Subcutaneous abdominal adipose tissue (tissue), 5 donors: ENCODE data around the gene ZCCHC24.

Experiments
- H3K27ac ChIP-seq: one replicate; pipeline ENCODE4 v1.7.0; 2013; ENCODE audit warnings: low read depth, mild to moderate bottlenecking, inconsistent platforms, low read length, moderate library complexity
- H3K27me3 ChIP-seq, 5 donors: one replicate each; pipeline ENCODE4 v1.7.0; 2013; ENCODE audit warnings: low read length in 5 of 5, inconsistent platforms in 1 of 5; ENCODE audit not compliant: control insufficient read depth in 5 of 5, insufficient read depth in 4 of 5
- H3K36me3 ChIP-seq, 5 donors: one replicate each; pipeline ENCODE4 v1.7.0; 2013; ENCODE audit warnings: low read length in 5 of 5; ENCODE audit not compliant: control insufficient read depth in 5 of 5, insufficient read depth in 5 of 5
- H3K4me1 ChIP-seq, 5 donors: one replicate each; pipeline ENCODE4 v1.7.0; 2013; ENCODE audit warnings: low read length in 5 of 5, mild to moderate bottlenecking in 3 of 5, moderate library complexity in 1 of 5; ENCODE audit not compliant: control insufficient read depth in 5 of 5, insufficient read depth in 5 of 5
- H3K4me3 ChIP-seq, 5 donors: one replicate each; pipeline ENCODE4 v1.7.0; 2013; ENCODE audit warnings: low read length in 5 of 5, low read depth in 1 of 5
- H3K9ac ChIP-seq, 5 donors: one replicate each; pipeline ENCODE4 v1.7.0; 2013; ENCODE audit warnings: low read length in 5 of 5, mild to moderate bottlenecking in 4 of 5, moderate library complexity in 3 of 5
- H3K9me3 ChIP-seq, 5 donors: one replicate each; pipeline ENCODE4 v1.7.0; 2013; ENCODE audit warnings: low read length in 5 of 5; ENCODE audit not compliant: control insufficient read depth in 5 of 5
- donor health status: healthy.
- donor health status: healthy.
- donor health status: healthy.
- donor health status: healthy.
- donor health status: healthy.

ZCCHC24 gene

GRCh38 chr10:79413196-79413595, 32.2 kb downstream of the ZCCHC24 start:
- Histone ChIP-seq H3K36me3 (peaks cover 0 to 38% (median 27%) of the 10 kb centered on the region in 5 donors), H3K4me3 (no peak overlapping the region), H3K9ac (peak overlapping the region in 3 of 5 donors; percentile 4 to 40 (median 35)), H3K27ac (peak overlapping the region; percentile 65), H3K9me3 (no peaks in the 10 kb centered on the region), H3K27me3 (no peaks in the 10 kb centered on the region), H3K4me1 (peaks cover 0 to 46% (median 23%) of the 10 kb centered on the region in 5 donors)

DNA sequence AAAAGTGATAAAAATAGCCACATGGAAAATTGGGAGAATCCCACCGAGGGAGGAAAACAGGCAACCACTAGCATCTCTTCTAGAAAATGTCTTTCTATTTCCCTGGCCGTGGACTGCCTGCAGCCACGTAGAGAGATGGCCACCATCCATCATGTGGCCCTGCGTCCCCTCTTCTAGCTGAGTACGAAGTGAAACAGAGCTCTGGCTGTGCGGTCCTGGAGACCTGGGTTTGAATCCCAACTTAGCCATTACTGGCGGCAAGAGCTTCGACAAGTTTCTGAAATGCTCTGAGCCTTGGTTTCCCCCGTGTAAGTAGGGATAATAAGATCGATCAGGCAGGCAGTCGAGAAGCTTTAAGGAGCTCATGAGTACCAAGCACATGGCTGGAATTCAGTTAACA, 32.9 kb downstream of the ZCCHC24 start:
- H3K9ac ChIP-seq, result no peak overlapping the region
- H3K4me3 ChIP-seq, result no peak overlapping the region
- peaks cover 0 to 31% (median 20%) of the 10 kb centered on the region in 5 donors for H3K36me3 ChIP-seq
- peaks cover 0 to 46% (median 30%) of the 10 kb centered on the region in 5 donors for H3K4me1 ChIP-seq
- H3K27me3 ChIP-seq, result no peaks in the 10 kb centered on the region
- H3K27ac ChIP-seq, result peak overlapping the region; percentile 65
- H3K9me3 ChIP-seq, result no peaks in the 10 kb centered on the region

- Histone ChIP-seq H3K27ac (no peak overlapping the region), H3K4me1 (peaks cover 0 to 48% (median 37%) of the 10 kb centered on the region in 5 donors), H3K9ac (peak overlapping the region in 1 of 5 donors; percentile 27), H3K36me3 (peaks cover 0 to 27% (median 19%) of the 10 kb centered on the region in 5 donors), H3K27me3 (no peaks in the 10 kb centered on the region), H3K4me3 (peak overlapping the region in 1 of 5 donors; percentile 2), H3K9me3 (no peaks in the 10 kb centered on the region)
Observed at GRCh38 chr10:79411546-79412495, 33.6 kb downstream of the ZCCHC24 start.

DNA sequence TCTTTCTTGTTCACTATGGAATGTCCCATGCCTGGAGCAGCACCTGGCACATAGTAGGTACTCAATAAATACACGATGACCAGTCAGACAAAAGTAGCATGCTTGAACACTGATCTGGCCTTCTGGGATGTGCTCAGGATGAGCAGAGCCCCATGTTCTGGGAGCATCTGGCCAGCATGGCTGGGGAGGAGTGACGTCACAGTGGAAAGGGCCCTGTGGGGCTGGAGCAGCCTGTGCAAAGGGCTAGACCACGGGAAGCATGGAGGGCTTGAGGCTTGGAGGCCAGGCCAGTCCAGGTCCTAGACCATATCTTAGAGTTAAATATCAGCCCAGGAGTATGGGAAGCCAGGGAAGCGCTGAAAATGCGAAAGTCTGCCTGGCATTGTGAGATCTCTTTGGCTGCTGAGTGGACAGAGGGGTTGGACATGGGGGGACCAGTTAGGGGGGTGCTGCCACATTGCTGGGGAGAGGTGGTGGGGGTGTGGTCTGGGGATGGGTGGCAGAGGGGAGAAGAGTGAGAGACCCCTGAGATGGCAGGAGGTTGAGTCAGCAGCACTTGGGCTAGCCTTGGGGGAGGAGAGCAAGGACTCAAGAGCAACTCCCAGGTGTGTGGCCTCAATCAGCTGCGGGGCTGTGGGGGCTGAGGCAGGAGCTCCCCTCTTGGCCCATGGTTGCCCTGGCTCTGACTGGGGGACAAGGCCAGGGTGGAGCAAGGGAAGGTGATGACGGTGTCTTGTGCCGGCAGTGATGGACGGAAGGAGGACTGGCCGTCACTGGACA, 34.9 kb downstream of the ZCCHC24 start:
- H3K9ac ChIP-seq, result no peak overlapping the region
- peaks cover 0 to 26% (median 10%) of the 10 kb centered on the region in 5 donors for H3K36me3 ChIP-seq
- H3K27ac ChIP-seq, result no peak overlapping the region

GRCh38 chr10:79409726-79410085, 35.7 kb downstream of the ZCCHC24 start:
- Histone ChIP-seq H3K4me3 (no peak overlapping the region), H3K27me3 (no peaks in the 10 kb centered on the region), H3K9me3 (no peaks in the 10 kb centered on the region), H3K36me3 (peaks cover 0 to 19% (median 6%) of the 10 kb centered on the region in 5 donors), H3K4me1 (peaks cover 0 to 59% (median 48%) of the 10 kb centered on the region in 5 donors), H3K9ac (peak overlapping the region in 1 of 5 donors; percentile 19), H3K27ac (peak overlapping the region; percentile 63)

More for the DNA sequence above, 34.9 kb downstream of the ZCCHC24 start:
- no peaks in the 10 kb centered on the region for H3K27me3 ChIP-seq
- no peaks in the 10 kb centered on the region for H3K9me3 ChIP-seq
- peaks cover 0 to 54% (median 46%) of the 10 kb centered on the region in 5 donors for H3K4me1 ChIP-seq
- H3K4me3 ChIP-seq, result no peak overlapping the region

DNA sequence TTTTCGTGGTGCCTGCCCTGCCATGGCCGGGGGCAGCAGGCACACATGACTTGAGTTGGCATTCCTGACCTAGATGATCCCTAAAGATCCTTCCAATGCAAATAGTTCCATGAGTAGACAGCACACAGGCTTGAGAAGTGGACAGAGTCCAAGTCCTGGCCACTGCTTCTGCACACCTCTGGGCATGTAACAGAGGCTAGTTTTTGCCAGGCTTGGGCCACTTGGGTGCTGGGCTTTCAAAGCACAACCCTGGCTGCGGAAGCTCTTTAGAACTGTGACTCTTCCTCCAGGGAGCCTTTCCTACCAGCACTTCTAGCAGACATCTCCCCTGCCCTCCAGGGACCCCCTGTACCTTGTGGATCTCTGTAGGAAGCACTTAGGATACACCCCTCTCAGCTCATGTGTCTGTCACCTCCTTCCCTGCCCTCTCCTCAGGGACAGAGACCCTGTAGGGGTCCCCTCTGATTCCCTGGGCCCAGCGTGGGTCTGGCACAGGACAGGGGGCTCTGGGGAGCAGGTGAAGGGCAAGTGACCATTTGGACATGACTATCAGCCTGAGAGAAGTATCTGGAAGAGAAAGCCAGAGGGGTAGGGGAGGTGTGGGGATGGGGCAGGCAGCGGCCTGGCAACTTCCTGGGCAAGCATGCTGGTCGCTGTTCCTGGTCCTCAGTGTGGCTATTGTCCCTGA, 36.2 kb downstream of the ZCCHC24 start:
- H3K4me1 ChIP-seq, result peaks cover 0 to 63% (median 54%) of the 10 kb centered on the region in 5 donors
- peak overlapping the region; percentile 63 for H3K27ac ChIP-seq
- H3K9ac ChIP-seq, result peak overlapping the region in 1 of 5 donors; percentile 38

DNA sequence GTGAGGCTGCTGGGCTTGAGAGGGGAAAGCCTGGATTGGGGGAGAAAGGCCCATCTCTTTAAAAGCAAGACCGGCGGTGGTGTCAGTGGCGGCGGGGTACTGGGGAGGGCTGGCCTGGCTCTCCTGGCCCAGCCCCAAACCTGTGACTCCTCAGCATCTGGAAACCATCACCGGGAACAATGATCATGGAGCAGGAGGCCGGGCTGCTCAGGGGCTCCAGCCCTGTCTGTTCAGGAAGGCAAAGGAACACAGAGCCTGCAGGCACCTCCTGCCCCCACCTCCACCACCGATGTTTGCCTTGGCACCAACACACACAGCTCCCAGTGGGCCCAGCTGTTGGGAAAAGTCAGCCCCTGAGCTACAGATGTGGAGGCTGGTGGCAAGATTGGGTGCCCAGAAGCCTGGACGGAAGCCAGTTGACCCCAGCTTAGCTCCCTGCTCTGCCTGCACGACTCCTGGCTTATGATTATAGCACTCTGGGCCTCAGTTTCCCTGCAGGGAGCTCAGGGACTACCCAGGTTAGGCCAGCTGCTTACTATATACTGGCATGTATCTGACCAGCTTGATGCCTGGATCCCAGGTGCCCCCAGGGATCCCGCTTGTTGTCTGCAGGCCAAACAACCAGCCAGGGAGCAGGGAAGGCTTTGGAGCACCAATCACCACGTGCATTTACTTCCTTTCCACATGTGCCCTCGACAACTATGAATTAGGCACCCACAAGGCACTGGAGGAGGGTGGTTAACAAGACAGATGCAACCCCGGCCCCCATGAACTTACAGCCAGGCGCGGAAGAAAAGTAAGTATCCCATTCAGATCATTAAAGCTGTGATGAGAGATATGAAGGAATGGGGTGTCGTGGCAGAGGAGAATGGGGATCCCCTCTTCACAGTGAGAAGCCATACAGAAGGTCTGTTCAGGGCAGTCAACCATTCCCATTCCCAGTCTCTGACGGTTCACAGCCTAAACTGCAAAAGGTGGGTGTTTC, 37.3 kb downstream of the ZCCHC24 start:
- peaks cover 0 to 74% (median 56%) of the 10 kb centered on the region in 5 donors for H3K4me1 ChIP-seq
- H3K27me3 ChIP-seq, result no peaks in the 10 kb centered on the region
- H3K9me3 ChIP-seq, result no peaks in the 10 kb centered on the region
- H3K4me3 ChIP-seq, result peak overlapping the region in 1 of 5 donors; percentile 2
- H3K36me3 ChIP-seq, result peaks cover 0 to 15% (median 6%) of the 10 kb centered on the region in 5 donors
- peak overlapping the region in 2 of 5 donors; percentile 16 to 25 for H3K9ac ChIP-seq
- H3K27ac ChIP-seq, result peak overlapping the region; percentile 98

More for the DNA sequence above, 36.2 kb downstream of the ZCCHC24 start:
- H3K9me3 ChIP-seq, result no peaks in the 10 kb centered on the region
- H3K4me3 ChIP-seq, result peak overlapping the region in 1 of 5 donors; percentile 12
- no peaks in the 10 kb centered on the region for H3K27me3 ChIP-seq
- peaks cover 0 to 19% (median 6%) of the 10 kb centered on the region in 5 donors for H3K36me3 ChIP-seq

DNA sequence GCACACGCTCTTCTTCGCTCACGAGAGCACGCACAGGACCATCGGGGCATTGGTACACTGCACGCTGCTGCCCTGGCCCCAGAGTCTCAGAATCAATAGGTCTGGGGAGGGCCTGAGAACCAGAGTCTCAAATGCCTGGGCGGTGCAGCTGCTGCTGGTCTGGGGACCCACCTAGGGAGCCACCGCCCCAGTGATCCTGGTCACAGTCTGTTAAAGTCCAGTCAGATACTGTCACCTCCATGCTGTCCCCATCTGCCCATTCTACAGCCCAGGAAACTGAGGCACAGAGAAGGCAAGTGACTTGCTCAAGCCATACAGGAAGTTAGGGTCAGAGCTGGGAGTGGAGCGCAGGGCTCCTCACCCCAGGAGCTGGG, 38.0 kb downstream of the ZCCHC24 start:
- Histone ChIP-seq H3K4me3 (no peak overlapping the region), H3K9ac (peak overlapping the region in 1 of 5 donors; percentile 25), H3K27ac (peak overlapping the region; percentile 98), H3K27me3 (no peaks in the 10 kb centered on the region), H3K4me1 (peaks cover 0 to 81% (median 55%) of the 10 kb centered on the region in 5 donors), H3K36me3 (peaks cover 0 to 15% (median 6%) of the 10 kb centered on the region in 5 donors), H3K9me3 (no peaks in the 10 kb centered on the region)
